K562 (cell line): ENCODE results near the gene FKRP. TPM values are rescaled to one million over a fixed set of nuclear protein-coding genes. Genes with fewer than 3 reads are reported as not detected.
A peak's percentile ranks its signal among the peaks of the same experiment; 100 is the strongest.

Experiments
- ADNP ChIP-seq: fragments of 200-800 bp; sonication (Bioruptor generic); IDR thresholded peaks from 2 replicates; pipeline ENCODE4 v1.6.1; 2016; ENCODE audit warnings: missing genetic modification characterization, missing compliant biosample characterization
- DDX20 ChIP-seq: fragments of 450-650 bp; IDR thresholded peaks from 2 replicates; pipeline ENCODE4 v1.6.1; 2016; ENCODE audit warnings: missing genetic modification characterization, low read depth, mild to moderate bottlenecking, missing compliant biosample characterization, moderate library complexity
- MEIS2 ChIP-seq: fragments of 450-650 bp; IDR thresholded peaks from 2 replicates; pipeline ENCODE4 v1.6.1; 2014; ENCODE audit warnings: mild to moderate bottlenecking; ENCODE audit not compliant: partially characterized antibody
- NR2C2 ChIP-seq, 2 experiments: fragments of 200-800 bp in 1 of 2; sonication (Bioruptor generic) in 1 of 2; sonication (generic) in 1 of 2; formaldehyde crosslinking in 1 of 2; IDR thresholded peaks; 2 replicates each; pipeline versions ENCODE4 v1.6.1 to v1.8.0; 2016 to 2022; ENCODE audit warnings: mild to moderate bottlenecking in 1 of 2, missing compliant biosample characterization in 1 of 2, missing genetic modification characterization in 1 of 2, missing genetic modification reagents in 1 of 2
- NR2F6 ChIP-seq: fragments of 450-650 bp; formaldehyde crosslinking; IDR thresholded peaks from 2 replicates; pipeline ENCODE4 v1.4.0; 2020; ENCODE audit warnings: mild to moderate bottlenecking
- NRF1 ChIP-seq, 2 experiments: fragments of 450-650 bp; IDR thresholded peaks in 1 of 2; conservative IDR thresholded peaks in 1 of 2; 2 replicates each; pipeline ENCODE4 v1.6.1; 2014; ENCODE audit warnings: mild to moderate bottlenecking in 2 of 2
- RB1 ChIP-seq: fragments of 450-650 bp; IDR thresholded peaks from 2 replicates; pipeline ENCODE4 v1.6.1; 2017; ENCODE audit warnings: low read depth, mild to moderate bottlenecking
- RCOR1 ChIP-seq, 2 experiments: IDR thresholded peaks; 2 replicates each; pipeline ENCODE4 v1.6.1; 2012; ENCODE audit warnings: low read depth in 2 of 2, low read length in 2 of 2, borderline replicate concordance in 1 of 2, improper control_type of control experiment in 1 of 2
- STAG1 ChIP-seq: sonication (generic); formaldehyde crosslinking; IDR thresholded peaks from 2 replicates; pipeline ENCODE4 v1.5.0; 2020; ENCODE audit warnings: missing genetic modification reagents, borderline replicate concordance
- TAL1 ChIP-seq: fragments of 450-650 bp; IDR thresholded peaks from 2 replicates; pipeline ENCODE4 v1.6.1; 2016; ENCODE audit warnings: mild to moderate bottlenecking
- ZNF830 ChIP-seq: fragments of 250-450 bp; sonication (Bioruptor Pico); IDR thresholded peaks from 2 replicates; pipeline ENCODE4 v1.5.0; 2021; ENCODE audit warnings: mild to moderate bottlenecking
- polyA plus RNA-seq, 8 experiments: library from polyadenylated mRNA; depleted of rRNA in 4 of 8; stranded (reverse) in 5 of 8; unstranded in 3 of 8; fragments of >200 nt; fragmentation: Nextera tagmentation in 2 of 8; fragmentation: Illumina TruSeq in 1 of 8; extraction: Ambion mirVana in 2 of 8; extraction: Trizol in 1 of 8; gene quantifications; 2 replicates each; pipeline versions ENCODE4 v1.2.1 to v1.2.3, GENCODE V29; 2011 to 2014; ENCODE audit warnings: inconsistent platforms in 1 of 8, missing spikeins in 1 of 8
- total RNA-seq, 7 experiments: library from RNA; depleted of rRNA in 6 of 7; stranded (reverse); fragments of >200 nt in 6 of 7; fragmentation: Illumina TruSeq in 2 of 7; extraction: Trizol in 2 of 7; gene quantifications; 2 replicates each; pipeline versions ENCODE4 v1.2.1 to v1.2.3, GENCODE V29; 2011 to 2021; ENCODE audit warnings: low replicate concordance in 1 of 7
- TF ChIP-seq, protein P1 (sequence below): fragments of 250-450 bp; sonication (Bioruptor Pico); IDR thresholded peaks from 2 replicates; pipeline ENCODE4 v1.5.0; 2021
- TF ChIP-seq, protein P2 (sequence below): sonication (generic); formaldehyde crosslinking; IDR thresholded peaks from 2 replicates; pipeline ENCODE4 v1.8.1; 2023; ENCODE audit warnings: mild to moderate bottlenecking, missing genetic modification reagents
- TF ChIP-seq, protein P3 (sequence below): fragments of 450-650 bp; IDR thresholded peaks from 2 replicates; pipeline ENCODE4 v1.6.1; 2017; ENCODE audit warnings: antibody characterized with exemption, mild to moderate bottlenecking
- TF ChIP-seq, protein P4 (sequence below), 2 experiments: IDR thresholded peaks in 1 of 2; conservative IDR thresholded peaks in 1 of 2; 2 replicates each; pipeline ENCODE4 v1.6.1; 2016; ENCODE audit warnings: low read depth in 2 of 2, mild to moderate bottlenecking in 1 of 2, missing compliant biosample characterization in 1 of 2, missing genetic modification characterization in 1 of 2, moderate library complexity in 1 of 2
- TF ChIP-seq, protein P5 (sequence below): fragments of 250-450 bp; sonication (Bioruptor Pico); IDR thresholded peaks from 2 replicates; pipeline ENCODE4 v1.9.0; 2021; ENCODE audit warnings: mild to moderate bottlenecking

Gene FKRP
- total and polyA plus RNA-seq, 9 of the 15 experiments (the other 6 are each of a cell fraction or from before 2014, with no cell fraction given), result 0.68 to 16.1 (median 6.5) TPM

DNA sequence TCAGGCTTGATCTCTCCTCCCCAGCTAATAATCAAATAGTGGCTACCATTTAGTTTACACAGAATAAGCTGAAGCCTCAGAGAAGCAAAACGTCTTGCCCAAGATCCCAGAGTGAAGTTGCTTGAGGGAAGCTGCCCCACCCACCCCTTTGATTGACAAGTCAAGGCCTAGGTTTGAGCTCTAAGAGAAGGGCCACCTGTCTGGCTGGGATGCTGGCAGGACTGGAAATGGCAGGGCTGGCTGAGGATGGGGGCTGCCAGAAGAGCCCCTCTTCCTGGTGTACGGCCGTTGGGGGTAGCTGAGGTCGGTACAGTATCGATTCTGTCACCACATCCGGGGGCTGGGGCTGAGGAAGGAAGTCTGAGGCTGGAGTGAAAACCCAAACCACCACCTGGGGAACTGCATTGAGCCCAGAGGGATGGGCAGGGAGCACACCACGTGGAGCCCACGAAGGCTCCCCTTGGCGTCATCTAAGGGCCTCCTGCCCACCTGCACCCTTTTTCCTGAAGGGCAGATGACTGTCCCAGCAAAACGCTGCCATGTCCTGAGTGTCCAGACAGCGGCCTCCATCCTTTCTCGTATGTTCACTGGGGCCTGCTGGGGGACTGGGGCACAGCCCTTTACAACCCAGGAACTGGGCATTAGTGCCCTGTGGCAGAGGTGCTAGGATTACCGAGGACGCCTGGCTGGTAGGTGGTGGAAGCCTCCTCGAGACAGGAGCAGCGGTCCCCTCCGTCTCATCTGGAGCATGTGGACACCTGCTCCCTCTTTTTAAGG lies 27.5 kb upstream of the FKRP start (continued):
- TF ChIP-seq, protein P1, sequence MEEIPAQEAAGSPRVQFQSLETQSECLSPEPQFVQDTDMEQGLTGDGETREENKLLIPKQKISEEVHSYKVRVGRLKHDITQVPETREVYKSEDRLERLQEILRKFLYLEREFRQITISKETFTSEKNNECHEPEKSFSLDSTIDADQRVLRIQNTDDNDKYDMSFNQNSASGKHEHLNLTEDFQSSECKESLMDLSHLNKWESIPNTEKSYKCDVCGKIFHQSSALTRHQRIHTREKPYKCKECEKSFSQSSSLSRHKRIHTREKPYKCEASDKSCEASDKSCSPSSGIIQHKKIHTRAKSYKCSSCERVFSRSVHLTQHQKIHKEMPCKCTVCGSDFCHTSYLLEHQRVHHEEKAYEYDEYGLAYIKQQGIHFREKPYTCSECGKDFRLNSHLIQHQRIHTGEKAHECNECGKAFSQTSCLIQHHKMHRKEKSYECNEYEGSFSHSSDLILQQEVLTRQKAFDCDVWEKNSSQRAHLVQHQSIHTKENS (CRISPR knock-in tag), result no peak
- no peak for TF ChIP-seq ADNP
- TF ChIP-seq NR2F6 (CRISPR knock-in tag), result no peak
- TF ChIP-seq, protein P2, sequence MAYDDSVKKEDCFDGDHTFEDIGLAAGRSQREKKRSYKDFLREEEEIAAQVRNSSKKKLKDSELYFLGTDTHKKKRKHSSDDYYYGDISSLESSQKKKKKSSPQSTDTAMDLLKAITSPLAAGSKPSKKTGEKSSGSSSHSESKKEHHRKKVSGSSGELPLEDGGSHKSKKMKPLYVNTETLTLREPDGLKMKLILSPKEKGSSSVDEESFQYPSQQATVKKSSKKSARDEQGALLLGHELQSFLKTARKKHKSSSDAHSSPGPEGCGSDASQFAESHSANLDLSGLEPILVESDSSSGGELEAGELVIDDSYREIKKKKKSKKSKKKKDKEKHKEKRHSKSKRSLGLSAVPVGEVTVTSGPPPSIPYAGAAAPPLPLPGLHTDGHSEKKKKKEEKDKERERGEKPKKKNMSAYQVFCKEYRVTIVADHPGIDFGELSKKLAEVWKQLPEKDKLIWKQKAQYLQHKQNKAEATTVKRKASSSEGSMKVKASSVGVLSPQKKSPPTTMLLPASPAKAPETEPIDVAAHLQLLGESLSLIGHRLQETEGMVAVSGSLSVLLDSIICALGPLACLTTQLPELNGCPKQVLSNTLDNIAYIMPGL (CRISPR knock-in tag), result no peak
- TF ChIP-seq, protein P3, sequence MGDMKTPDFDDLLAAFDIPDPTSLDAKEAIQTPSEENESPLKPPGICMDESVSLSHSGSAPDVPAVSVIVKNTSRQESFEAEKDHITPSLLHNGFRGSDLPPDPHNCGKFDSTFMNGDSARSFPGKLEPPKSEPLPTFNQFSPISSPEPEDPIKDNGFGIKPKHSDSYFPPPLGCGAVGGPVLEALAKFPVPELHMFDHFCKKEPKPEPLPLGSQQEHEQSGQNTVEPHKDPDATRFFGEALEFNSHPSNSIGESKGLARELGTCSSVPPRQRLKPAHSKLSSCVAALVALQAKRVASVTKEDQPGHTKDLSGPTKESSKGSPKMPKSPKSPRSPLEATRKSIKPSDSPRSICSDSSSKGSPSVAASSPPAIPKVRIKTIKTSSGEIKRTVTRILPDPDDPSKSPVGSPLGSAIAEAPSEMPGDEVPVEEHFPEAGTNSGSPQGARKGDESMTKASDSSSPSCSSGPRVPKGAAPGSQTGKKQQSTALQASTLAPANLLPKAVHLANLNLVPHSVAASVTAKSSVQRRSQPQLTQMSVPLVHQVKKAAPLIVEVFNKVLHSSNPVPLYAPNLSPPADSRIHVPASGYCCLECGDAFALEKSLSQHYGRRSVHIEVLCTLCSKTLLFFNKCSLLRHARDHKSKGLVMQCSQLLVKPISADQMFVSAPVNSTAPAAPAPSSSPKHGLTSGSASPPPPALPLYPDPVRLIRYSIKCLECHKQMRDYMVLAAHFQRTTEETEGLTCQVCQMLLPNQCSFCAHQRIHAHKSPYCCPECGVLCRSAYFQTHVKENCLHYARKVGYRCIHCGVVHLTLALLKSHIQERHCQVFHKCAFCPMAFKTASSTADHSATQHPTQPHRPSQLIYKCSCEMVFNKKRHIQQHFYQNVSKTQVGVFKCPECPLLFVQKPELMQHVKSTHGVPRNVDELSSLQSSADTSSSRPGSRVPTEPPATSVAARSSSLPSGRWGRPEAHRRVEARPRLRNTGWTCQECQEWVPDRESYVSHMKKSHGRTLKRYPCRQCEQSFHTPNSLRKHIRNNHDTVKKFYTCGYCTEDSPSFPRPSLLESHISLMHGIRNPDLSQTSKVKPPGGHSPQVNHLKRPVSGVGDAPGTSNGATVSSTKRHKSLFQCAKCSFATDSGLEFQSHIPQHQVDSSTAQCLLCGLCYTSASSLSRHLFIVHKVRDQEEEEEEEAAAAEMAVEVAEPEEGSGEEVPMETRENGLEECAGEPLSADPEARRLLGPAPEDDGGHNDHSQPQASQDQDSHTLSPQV, result no peak
- no peak for TF ChIP-seq RCOR1 (IDR thresholded peaks at IDR 0.05; ENCODE audit: borderline replicate concordance in 1 of 2, low read depth in 2 of 2, low read length in 2 of 2)
- TF ChIP-seq, protein P4, sequence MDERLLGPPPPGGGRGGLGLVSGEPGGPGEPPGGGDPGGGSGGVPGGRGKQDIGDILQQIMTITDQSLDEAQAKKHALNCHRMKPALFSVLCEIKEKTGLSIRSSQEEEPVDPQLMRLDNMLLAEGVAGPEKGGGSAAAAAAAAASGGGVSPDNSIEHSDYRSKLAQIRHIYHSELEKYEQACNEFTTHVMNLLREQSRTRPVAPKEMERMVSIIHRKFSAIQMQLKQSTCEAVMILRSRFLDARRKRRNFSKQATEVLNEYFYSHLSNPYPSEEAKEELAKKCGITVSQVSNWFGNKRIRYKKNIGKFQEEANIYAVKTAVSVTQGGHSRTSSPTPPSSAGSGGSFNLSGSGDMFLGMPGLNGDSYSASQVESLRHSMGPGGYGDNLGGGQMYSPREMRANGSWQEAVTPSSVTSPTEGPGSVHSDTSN (CRISPR knock-in tag; IDR thresholded peaks at IDR 0.05; ENCODE audit: low read depth), result no peak
- TF ChIP-seq, protein P4 (tag; conservative IDR thresholded peaks at IDR 0.05; ENCODE audit: low read depth), result peak; percentile 44; the same call in 1 of the 2 replicates
- no peak for TF ChIP-seq DDX20 (tag)
- no peak for TF ChIP-seq ZNF830
- TF ChIP-seq, protein P5, sequence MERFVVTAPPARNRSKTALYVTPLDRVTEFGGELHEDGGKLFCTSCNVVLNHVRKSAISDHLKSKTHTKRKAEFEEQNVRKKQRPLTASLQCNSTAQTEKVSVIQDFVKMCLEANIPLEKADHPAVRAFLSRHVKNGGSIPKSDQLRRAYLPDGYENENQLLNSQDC, result no peak
- no peak for TF ChIP-seq TAL1
- TF ChIP-seq NR2C2 (CRISPR knock-in tag; IDR thresholded peaks at IDR 0.05), result no peak
- TF ChIP-seq NR2C2 (tag; IDR thresholded peaks at IDR 0.05), result no peak
- no peak for TF ChIP-seq RB1
- peak; percentile 51 for TF ChIP-seq MEIS2
- TF ChIP-seq STAG1 (CRISPR knock-in tag), result no peak
- TF ChIP-seq NRF1 (conservative IDR thresholded peaks at IDR 0.05 in 1 of 2, IDR thresholded peaks at IDR 0.05 in 1 of 2), result no peak
